ENCODE results near the gene TMEM248.
"Not testable (repeated sequence)": the region's sequence is repeated elsewhere in the genome, so short reads cannot be mapped to it uniquely, and the experiment has no call there.

The TMEM248 gene

GRCh38 chr7:66920769-66921395, at the start of gene TMEM248:
Gene TMEM248, plus strand, starts transcription at chr7:66921225. Its CDS starts 20,641 bp downstream, at chr7:66941866.
- peak; percentile 91 for DNase-seq (ENCODE audit: low spot score)

- no peak for DNase-seq (ENCODE audit: low spot score)
Measured at GRCh38 chr7:66873476-66873875, 47.5 kb upstream of the TMEM248 start.

DNA sequence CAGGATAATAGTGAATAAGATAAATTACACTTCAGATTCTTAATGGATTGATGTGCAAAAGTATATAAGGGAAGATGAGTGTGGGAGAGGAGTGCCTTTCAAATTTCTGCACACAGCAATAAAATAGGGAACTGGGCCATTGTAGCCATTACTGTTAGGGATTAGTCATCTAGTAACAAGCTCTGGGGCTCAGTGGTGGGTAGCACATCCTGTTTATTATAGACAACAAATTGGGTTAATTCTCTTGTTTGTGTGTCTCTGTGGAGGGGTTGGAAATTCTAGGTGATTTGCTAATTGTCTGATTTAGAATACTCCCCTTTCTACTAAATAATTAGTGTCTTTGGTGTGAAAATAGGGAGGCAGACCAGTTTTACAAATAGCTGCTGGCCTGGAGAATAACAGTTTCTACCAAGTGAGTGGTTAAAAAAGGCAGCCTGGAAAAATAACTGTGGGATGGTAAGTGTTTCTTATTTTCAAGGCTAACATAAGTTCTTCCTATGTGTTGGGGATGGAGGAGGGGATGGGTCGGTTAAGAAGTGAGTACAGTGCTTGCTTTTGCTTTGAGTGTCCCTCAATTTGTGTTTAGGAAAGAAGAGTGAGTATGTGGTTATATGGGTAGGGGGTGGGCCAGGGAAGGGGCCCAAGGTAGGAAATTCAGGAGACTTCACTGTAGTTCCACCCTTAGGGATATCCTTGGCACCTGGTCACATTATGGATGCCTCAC, 43.3 kb upstream of the TMEM248 start:
- no peak for DNase-seq (ENCODE audit: low spot score)

DNA sequence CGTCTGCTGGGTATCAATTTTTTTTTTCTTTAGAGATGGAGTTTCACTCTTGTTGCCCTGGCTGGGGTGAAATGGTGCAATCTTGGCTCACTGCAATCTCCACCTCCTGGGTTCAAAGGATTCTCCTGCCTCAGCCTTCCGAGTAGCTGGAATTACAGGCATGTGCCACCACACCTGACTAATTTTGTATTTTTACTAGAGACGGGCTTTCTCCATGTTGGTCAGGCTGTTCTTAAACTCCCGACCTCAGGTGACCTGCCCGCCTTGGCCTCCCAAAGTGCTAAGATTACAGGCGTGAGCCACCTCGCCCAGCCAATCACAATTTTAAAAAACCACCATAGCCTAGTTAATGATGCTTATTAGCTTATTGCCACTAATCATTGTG, 42.7 kb upstream of the TMEM248 start:
- not testable (repeated sequence) for DNase-seq (ENCODE audit: low spot score)

- no peak for DNase-seq (ENCODE audit: low spot score)
Measured at GRCh38 chr7:66880053-66880452, 41.0 kb upstream of the TMEM248 start.

- DNase-seq (ENCODE audit: low spot score): not testable (repeated sequence)
Measured at GRCh38 chr7:66880577-66880976, 40.4 kb upstream of the TMEM248 start.

GRCh38 chr7:66883716-66884115, 37.3 kb upstream of the TMEM248 start:
- DNase-seq (ENCODE audit: low spot score): no peak

GRCh38 chr7:66884556-66884955, 36.5 kb upstream of the TMEM248 start:
- DNase-seq (ENCODE audit: low spot score): not testable (repeated sequence)

- no peak for DNase-seq (ENCODE audit: low spot score)
Measured at GRCh38 chr7:66886152-66886551, 34.9 kb upstream of the TMEM248 start.

DNA sequence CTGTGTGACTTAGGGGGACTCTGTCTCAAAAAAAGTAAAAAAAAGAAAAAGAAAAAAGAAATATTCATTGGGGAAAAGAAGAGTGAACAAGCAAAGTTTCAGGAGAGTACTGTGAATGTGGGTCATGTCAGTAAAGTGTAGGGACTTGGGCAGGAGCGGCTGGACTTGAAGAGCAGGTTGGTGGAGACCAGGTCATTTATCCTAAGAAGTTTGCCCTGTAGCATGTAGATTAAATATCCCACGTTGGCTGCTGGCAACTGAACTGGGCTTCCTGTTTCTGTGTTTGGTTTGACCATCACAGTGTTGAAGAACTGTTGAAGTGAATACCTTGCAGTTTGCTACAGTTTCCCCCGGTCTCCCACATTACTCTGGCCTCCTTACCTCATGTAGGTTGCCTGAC, 32.8 kb upstream of the TMEM248 start:
- DNase-seq (ENCODE audit: low spot score): not testable (repeated sequence)

- peak; percentile 43 for DNase-seq (ENCODE audit: low spot score)
Measured at GRCh38 chr7:66894463-66895080, 26.5 kb upstream of the TMEM248 start.

DNA sequence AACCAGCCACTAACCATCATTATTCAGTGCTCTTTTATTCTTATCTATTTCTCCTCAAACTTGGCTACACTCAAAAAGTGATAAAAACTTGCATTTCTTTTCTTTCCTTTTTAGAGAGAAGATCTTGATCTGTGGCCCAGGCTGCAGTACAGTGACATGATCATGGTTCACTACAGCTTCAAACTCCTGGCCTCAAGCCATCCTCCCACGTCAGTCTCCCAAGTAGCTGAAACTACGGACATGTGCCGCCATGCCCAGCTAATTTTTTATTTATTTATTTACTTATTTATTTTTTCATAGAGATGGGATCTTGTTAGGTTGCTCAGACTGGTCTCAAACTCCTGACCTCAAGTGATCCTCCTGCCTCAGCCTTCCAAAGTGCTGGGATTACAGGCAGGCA, 24.6 kb upstream of the TMEM248 start:
- no peak for DNase-seq (ENCODE audit: low spot score)

GRCh38 chr7:66899552-66900280, 21.3 kb upstream of the TMEM248 start:
- DNase-seq (ENCODE audit: low spot score): no peak

DNA sequence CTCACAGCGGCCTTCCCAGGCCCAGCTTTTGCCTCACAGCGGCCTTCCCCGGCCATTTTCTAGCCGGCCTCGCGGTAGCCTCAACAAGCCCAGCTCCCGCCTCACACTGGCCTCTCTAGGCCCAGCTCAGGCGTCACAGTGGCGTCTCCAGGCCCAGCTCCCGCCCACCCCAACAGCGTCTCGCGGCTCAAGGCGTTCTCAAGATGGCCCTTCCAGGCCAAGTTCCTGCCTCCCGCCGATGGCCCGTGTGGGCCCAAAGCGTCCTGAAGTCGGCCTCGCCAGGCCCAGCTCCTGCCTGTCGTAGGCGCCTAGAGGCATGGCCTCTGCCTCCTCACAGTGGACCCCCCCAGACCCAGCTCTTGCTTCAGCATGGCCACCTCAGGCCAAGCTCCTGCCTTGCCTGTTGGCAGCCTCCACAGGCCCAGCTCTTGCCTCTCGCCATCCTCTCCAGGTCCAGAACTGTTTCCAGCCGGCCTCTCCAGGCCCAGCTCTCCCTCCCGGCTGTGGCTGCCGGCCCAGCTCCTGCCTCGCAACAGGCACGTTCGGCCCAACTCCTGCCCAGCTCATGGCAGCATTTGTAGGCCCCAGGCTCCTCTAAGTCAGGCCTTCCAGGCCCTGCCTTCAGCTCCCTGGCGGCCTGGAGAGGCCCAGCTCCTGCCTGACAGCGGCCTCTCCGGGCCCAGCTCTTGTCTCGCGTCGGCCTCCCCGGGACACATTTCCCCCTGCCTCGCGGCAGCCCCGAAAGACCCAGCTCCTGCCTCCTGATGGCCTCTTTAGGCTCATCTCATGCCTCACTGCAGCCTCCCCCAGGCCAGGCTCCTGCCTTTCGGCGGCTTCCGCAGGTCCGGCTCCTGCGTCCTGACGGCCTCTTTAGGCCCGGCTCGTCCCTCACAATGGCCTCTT, 18.8 kb upstream of the TMEM248 start:
- DNase-seq (ENCODE audit: low spot score): no peak

DNA sequence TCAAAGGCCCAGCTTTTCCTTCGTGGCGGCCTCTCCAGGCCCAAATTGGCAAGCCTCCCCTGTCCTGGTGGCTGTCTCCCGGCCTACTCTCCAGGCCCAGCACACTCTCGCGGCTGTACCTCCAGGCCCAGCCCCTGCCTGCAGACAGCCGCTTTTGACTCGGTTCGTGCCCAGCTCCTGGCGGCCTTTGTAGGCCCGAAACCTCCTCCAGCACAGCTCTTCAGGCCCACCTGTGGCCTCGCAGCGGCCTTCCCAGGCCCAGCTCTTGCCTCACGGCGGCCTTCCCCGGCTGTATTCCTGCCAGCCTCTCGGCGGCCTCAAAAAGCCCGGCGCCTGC, 18.2 kb upstream of the TMEM248 start:
- no peak for DNase-seq (ENCODE audit: low spot score)

GRCh38 chr7:66903360-66904062, 17.5 kb upstream of the TMEM248 start:
- DNase-seq (ENCODE audit: low spot score): no peak

DNA sequence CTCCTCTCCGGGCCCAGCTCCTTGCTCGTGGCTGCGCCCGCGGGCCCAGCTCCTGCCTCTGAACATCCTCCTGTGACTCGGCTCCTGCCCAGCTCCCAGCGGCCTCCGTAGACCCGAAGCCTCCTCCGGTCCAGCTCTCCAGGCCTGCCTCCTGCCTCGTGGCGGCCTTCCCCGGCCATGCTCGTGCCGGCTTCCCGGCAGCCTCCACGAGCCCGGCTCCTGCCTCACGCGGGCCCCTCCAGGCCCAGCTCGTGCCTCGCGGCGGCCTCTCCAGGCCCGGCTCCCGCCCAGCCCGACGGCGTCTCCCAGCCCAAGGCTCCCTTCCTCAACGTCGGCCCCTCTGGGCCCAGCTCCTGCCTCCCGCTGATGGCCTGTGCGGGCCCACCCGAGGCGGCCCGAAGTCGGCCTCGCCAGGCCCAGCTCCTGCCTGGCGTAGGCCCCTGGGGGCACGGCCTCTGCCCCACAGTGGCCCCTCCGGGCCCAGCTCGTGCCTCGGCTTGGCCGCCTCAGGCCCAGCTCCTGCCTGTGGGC, 16.9 kb upstream of the TMEM248 start:
- DNase-seq (ENCODE audit: low spot score): no peak

- no peak for DNase-seq (ENCODE audit: low spot score)
Measured at GRCh38 chr7:66905278-66905677, 15.7 kb upstream of the TMEM248 start.

DNA sequence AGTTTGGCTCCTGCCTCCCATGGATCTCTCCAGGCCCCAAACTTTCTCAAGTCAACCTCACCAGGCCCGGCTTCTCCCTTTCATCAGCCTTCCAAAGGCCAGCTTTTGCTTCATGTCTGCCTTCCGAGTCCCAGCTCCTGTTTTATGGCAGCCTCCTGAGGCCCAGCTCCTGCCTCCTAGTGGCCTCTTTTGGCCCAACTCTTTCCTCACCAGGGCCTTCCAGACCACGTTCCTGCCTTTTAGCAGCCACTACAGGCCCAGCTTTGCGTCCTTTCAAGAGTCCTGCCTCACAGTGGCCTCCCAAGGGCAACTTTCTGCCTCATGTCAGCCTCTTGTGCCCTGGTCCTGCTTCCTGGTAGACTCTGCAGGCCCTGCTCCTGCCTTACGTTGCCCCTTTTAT, 15.3 kb upstream of the TMEM248 start:
- DNase-seq (ENCODE audit: low spot score): peak; percentile 63

DNA sequence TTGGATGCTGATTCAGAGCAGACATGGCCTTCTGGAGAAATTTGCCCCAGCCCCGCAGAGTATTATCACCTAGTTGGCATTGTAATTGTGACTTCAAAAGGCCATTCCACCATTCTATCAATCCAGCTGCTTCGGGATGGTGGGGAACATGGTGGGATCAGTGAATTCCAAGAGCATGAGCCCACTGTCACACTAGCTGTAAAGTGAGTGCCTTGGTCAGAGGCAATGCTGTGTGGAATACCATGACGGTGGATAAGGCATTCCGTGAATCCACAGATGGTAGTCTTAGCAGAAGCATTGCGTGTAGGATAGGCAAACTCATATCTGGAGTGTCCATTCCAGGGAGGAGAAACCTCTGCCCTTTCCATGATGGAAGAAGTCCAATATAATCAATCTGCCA, 13.3 kb upstream of the TMEM248 start:
- DNase-seq (ENCODE audit: low spot score): no peak

- not testable (repeated sequence) for DNase-seq (ENCODE audit: low spot score)
Measured at GRCh38 chr7:66908598-66908997, 12.4 kb upstream of the TMEM248 start.

All from HuH-7 (cell line).